ENCODE measurements around the gene ZSWIM6. TPM values are rescaled to one million over a fixed set of nuclear protein-coding genes. Genes with fewer than 3 reads are reported as not detected.

The ZSWIM6 gene
- total and polyA plus RNA-seq, 2 of the 4 experiments (the other 2 are of a cell fraction), result 10.8 to 14.1 TPM

GRCh38 chr5:61327760-61328753 lies 4.0 kb upstream of the ZSWIM6 start:
- H3K9ac ChIP-seq (ENCODE audit: low read depth, low read length), result no peak overlapping the region
- H3K36me3 ChIP-seq (ENCODE audit: control insufficient read depth, insufficient read depth, low read length), result no peaks in the 10 kb centered on the region
- no peaks in the 10 kb centered on the region for H3K27me3 ChIP-seq (ENCODE audit: control insufficient read depth, insufficient read depth, low read length)
- peaks cover 10 to 24% of the 10 kb centered on the region in 2 experiments for H3K79me1 ChIP-seq (ENCODE audit: low read depth in 1 of 2, low read length in 2 of 2)
- no peak overlapping the region for H2AFZ ChIP-seq (replicated peaks; ENCODE audit: low read length, poor library complexity)
- H4K5ac ChIP-seq (ENCODE audit: low read depth, low read length), result peak overlapping the region; percentile 39; the same call in 1 of the 2 replicates
- H3K4me3 ChIP-seq (ENCODE audit: insufficient read depth, low read depth, low read length), result no peak overlapping the region
- intact Hi-C loops (cut with micrococcal nuclease) (no loop called here), dilution Hi-C loops (cut with HindIII; ENCODE audit: low sequenced_read_pairs, unreplicated experiment) (no loop called here), in situ Hi-C loops (cut with MboI; ENCODE audit: low sequenced_read_pairs) (loop anchor here (5.0 to 25.0 kb wide), 3 partner anchors 166 to 484 kb away; partner anchors contain the start of gene SMIM15)
- peaks cover 20% of the 10 kb centered on the region for H3K4me1 ChIP-seq (ENCODE audit: control insufficient read depth, insufficient read depth, low read length)
- peak; percentile 95 for DNase-seq
- H4K91ac ChIP-seq (ENCODE audit: insufficient read depth, low read depth, low read length), result peak overlapping the region; percentile 54
- peak overlapping the region; percentile 81 for H2AK5ac ChIP-seq (ENCODE audit: low read depth, low read length)
- H3K4me2 ChIP-seq (ENCODE audit: low read depth, low read length), result peak overlapping the region; percentile 60
- BruUV-seq (replicated peaks), result no TSS peak
- peaks cover 6% of the 10 kb centered on the region for H4K20me1 ChIP-seq (ENCODE audit: insufficient read depth, low read length)
- peak overlapping the region; percentile 58 for H2BK5ac ChIP-seq (ENCODE audit: low read depth, low read length, poor library complexity, severe bottlenecking)
- peaks cover 15% of the 10 kb centered on the region for H3K9me1 ChIP-seq (ENCODE audit: insufficient read depth, low read length)
- peak overlapping the region; percentile 56 for H2BK120ac ChIP-seq (ENCODE audit: low read depth, low read length)
- H3K9me3 ChIP-seq (ENCODE audit: control insufficient read depth, insufficient read depth, low read length), result no peaks in the 10 kb centered on the region
- H3K23ac ChIP-seq (ENCODE audit: low read depth, low read length), result peak overlapping the region; percentile 66
- H3K18ac ChIP-seq (ENCODE audit: low read depth, low read length), result peak overlapping the region; percentile 71
- H3K4ac ChIP-seq (ENCODE audit: low read depth, low read length), result peak overlapping the region; percentile 73
- peak overlapping the region; percentile 87; the same call in 2 of the 3 replicates for H2BK15ac ChIP-seq (ENCODE audit: low read depth, low read length)
- ATAC-seq (ENCODE audit: low read depth), result peak; percentile 1; the same call in 1 of the 2 replicates
- H3K14ac ChIP-seq (replicated peaks; ENCODE audit: low read depth, low read length), result peak overlapping the region; percentile 59; the same call in 1 of the 2 replicates
- peak overlapping the region in 1 of 2 experiments; percentile 66; a peak in 2 of 4 replicates for H4K8ac ChIP-seq (ENCODE audit: low read depth in 2 of 2, low read length in 2 of 2)
- H2BK20ac ChIP-seq (ENCODE audit: low read depth, low read length), result peak overlapping the region; percentile 81
- peak; percentile 88 for TF ChIP-seq FOS (IDR thresholded peaks at IDR 0.05; ENCODE audit: low read depth, low read length)
- no peak for TF ChIP-seq NFE2L2 (IDR thresholded peaks at IDR 0.05; ENCODE audit: low read depth, low read length)
- TF ChIP-seq BHLHE40 (IDR thresholded peaks at IDR 0.05; ENCODE audit: low read depth, low read length), result peak; percentile 55
- no peak for TF ChIP-seq MAFK (IDR thresholded peaks at IDR 0.05; ENCODE audit: low read depth, low read length)
- no peak for TF ChIP-seq RFX5 (IDR thresholded peaks at IDR 0.05; ENCODE audit: low read depth, low read length)
- no peak for TF ChIP-seq ELK1 (IDR thresholded peaks at IDR 0.05; ENCODE audit: borderline replicate concordance, low read depth, low read length)
- no peak for TF ChIP-seq USF2 (IDR thresholded peaks at IDR 0.05; ENCODE audit: low read depth, low read length)
- TF ChIP-seq CEBPB (IDR thresholded peaks at IDR 0.05; ENCODE audit: low read depth, low read length), result peak; percentile 95
- no peak for TF ChIP-seq MXI1 (IDR thresholded peaks at IDR 0.05; ENCODE audit: borderline replicate concordance, low read depth, low read length)
- CTCF ChIA-PET, result interaction anchor here (1.3 to 1.4 kb wide), 2 partner anchors 26 to 330 kb away, joined by 3 to 6 read pairs; no protein-coding TSS in a partner anchor
- peak overlapping the region; percentile 54 for H3K27ac ChIP-seq (ENCODE audit: insufficient read depth, low read length)
- WGBS, 2 experiments (ENCODE audit: extremely low coverage in 2 of 2, insufficient read length in 1 of 2), result no CpG with 5 or more reads among the region's 6 CpGs
- no peak overlapping the region for H3K56ac ChIP-seq (ENCODE audit: extremely low read depth, insufficient read depth, low read length)
- no peak overlapping the region for H2AK9ac ChIP-seq (replicated peaks; ENCODE audit: low read depth, low read length, poor library complexity)
- POLR2A ChIA-PET (ENCODE audit: unreplicated experiment), result interaction anchor here (0.6 kb wide), 1 partner anchor 174 kb away, joined by 3 read pairs; no protein-coding TSS in a partner anchor
